T-cell (primary cell): ENCODE data around the gene CCT2. TPM values are rescaled to one million over a fixed set of nuclear protein-coding genes. Genes with fewer than 3 reads are reported as not detected.
A peak's percentile ranks its signal among the peaks of the same experiment; 100 is the strongest.

Source experiments
- ATAC-seq, 4 experiments: fragments of 200-7000 bp in 3 of 4; fragments of 150-1000 bp in 1 of 4; cut with Tn5 transposase; replicated peaks in 1 of 4; 1 replicate in 3 of 4; 2 replicates in 1 of 4; pipeline ENCODE4 v1.10.0; 2021; ENCODE audit warnings: moderate library complexity in 3 of 4, mild to moderate bottlenecking in 2 of 4, moderate number of reproducible peaks in 1 of 4
- CTCF ChIA-PET, 2 donors: fragments of 300-600 bp; sonication (Branson Sonifier 250); formaldehyde crosslinking; loops; one replicate each; lab custom pipeline; 2022; ENCODE audit warnings: antibody characterized with exemption in 2 of 2; lab: Charles Lee
- POLR2A ChIA-PET, 2 donors: fragments of 300-600 bp; sonication (Branson Sonifier 250); formaldehyde crosslinking; loops; one replicate each; lab custom pipeline; 2022; ENCODE audit warnings: antibody characterized with exemption in 2 of 2; lab: Charles Lee
- DNase-seq, 35 experiments: peaks; one replicate each; pipeline versions ENCODE4 v3.0.0 to v3.0.0-alpha.2; 2013 to 2023
- H3K27ac ChIP-seq: one replicate; pipeline ENCODE4 v1.5.1; 2013; ENCODE audit warnings: low read length
- H3K27me3 ChIP-seq, 2 experiments: replicated peaks in 1 of 2; 1 replicate in 1 of 2; 2 replicates in 1 of 2; pipeline versions ENCODE4 v1.6.1 to v1.7.0; 2013; ENCODE audit warnings: low read length in 1 of 2, mixed read lengths in 1 of 2; ENCODE audit not compliant: control insufficient read depth in 2 of 2, insufficient read depth in 2 of 2; ENCODE audit errors: extremely low read depth in 1 of 2
- H3K36me3 ChIP-seq, 2 donors: 1 replicate in 1 of 2; 2 replicates in 1 of 2; pipeline versions ENCODE4 v1.6.1 to v1.7.0; 2013; ENCODE audit warnings: low read length in 1 of 2; ENCODE audit not compliant: control insufficient read depth in 2 of 2, insufficient read depth in 1 of 2; ENCODE audit errors: extremely low read depth in 1 of 2
- H3K4me1 ChIP-seq, 2 experiments: 1 replicate in 1 of 2; 2 replicates in 1 of 2; pipeline versions ENCODE4 v1.6.1 to v1.7.0; 2013; ENCODE audit warnings: low read length in 2 of 2, mixed read lengths in 1 of 2; ENCODE audit not compliant: insufficient read depth in 2 of 2, control insufficient read depth in 1 of 2; ENCODE audit errors: extremely low read depth in 1 of 2
- H3K4me3 ChIP-seq, 2 donors: 1 replicate in 1 of 2; 2 replicates in 1 of 2; pipeline versions ENCODE4 v1.5.1 to v1.7.0; 2013; ENCODE audit warnings: mild to moderate bottlenecking in 2 of 2, low read length in 1 of 2, moderate library complexity in 1 of 2; ENCODE audit not compliant: control insufficient read depth in 1 of 2; ENCODE audit errors: extremely low read depth in 1 of 2
- H3K9me3 ChIP-seq: 2 replicates; pipeline ENCODE4 v1.7.0; 2013
- H3K27ac Mint-ChIP-seq, 2 donors: one replicate each; pipeline ENCODE4 v1.8.0; 2020 to 2021; ENCODE audit warnings: mild to moderate bottlenecking in 2 of 2, mixed read lengths in 2 of 2
- H3K27me3 Mint-ChIP-seq, 2 donors: one replicate each; pipeline ENCODE4 v1.8.0; 2021 to 2022; ENCODE audit warnings: mixed read lengths in 2 of 2
- H3K36me3 Mint-ChIP-seq: one replicate; pipeline ENCODE4 v1.8.0; 2021; ENCODE audit warnings: mixed read lengths
- H3K4me1 Mint-ChIP-seq, 3 donors: one replicate each; pipeline ENCODE4 v1.8.0; 2020 to 2022; ENCODE audit warnings: mixed read lengths in 3 of 3, mild to moderate bottlenecking in 1 of 3
- H3K4me3 Mint-ChIP-seq, 3 donors: one replicate each; pipeline ENCODE4 v1.8.0; 2020 to 2022; ENCODE audit warnings: mild to moderate bottlenecking in 3 of 3, mixed read lengths in 3 of 3, moderate library complexity in 3 of 3
- H3K9me3 Mint-ChIP-seq, 3 donors: one replicate each; pipeline ENCODE4 v1.8.0; 2020 to 2022; ENCODE audit warnings: mixed read lengths in 3 of 3
- WGBS: methylation state at CpG from one replicate; pipeline ENCODE4 v1.1.5; 2013; ENCODE audit warnings: missing lambda C conversion rate; ENCODE audit not compliant: insufficient coverage; 5-methylcytosine and 5-hydroxymethylcytosine counted together
- total RNA-seq, 35 experiments: library from RNA in 6 of 35; stranded (reverse) in 6 of 35; fragments of 120-200 nt in 1 of 35; gene quantifications; one replicate each; pipeline versions ENCODE4 v1.2.1 to v1.2.4 and lab custom pipeline; 2013 to 2026

CCT2 gene
- total RNA-seq (100 to 1,000 TPM; 108 to 183 (median 111) TPM), total RNA-seq (lab: John Stamatoyannopoulos, UW) (107 to 879 (median 165) reads per million in 29 experiments)
- 141 TPM for total RNA-seq (2013)

- Mint-ChIP-seq H3K27ac (peak within 1 kb of the TSS; percentile 88 to 94), H3K4me1 (peaks cover 8 to 21% (median 12%) of the 10 kb centered on the region in 3 donors), H3K4me3 (peak within 1 kb of the TSS; percentile 93 to 100 (median 95)), H3K9me3 (no peaks in the 10 kb centered on the region), H3K36me3 (peaks cover 18% of the 10 kb centered on the region), H3K27me3 (no peaks in the 10 kb centered on the region)
- H3K27ac ChIP-seq: peak within 1 kb of the TSS; percentile 94
- ChIA-PET POLR2A (interaction anchor here in 1 of 2 donors (0.6 to 1.3 kb wide), 2 partner anchors 15 to 105 kb away, joined by 3 to 4 read pairs; no protein-coding TSS in a partner anchor), CTCF (interaction anchor here (0.8 to 1.1 kb wide), 4 partner anchors 13 to 16 kb away, joined by 3 to 4 read pairs (median 3); no protein-coding TSS in a partner anchor)
- no peaks in the 10 kb centered on the region for H3K9me3 ChIP-seq
- H3K27me3 ChIP-seq: no peaks in the 10 kb centered on the region
- WGBS: 0% methylated on average over 61 of the region's 63 CpGs
- peak within 1 kb of the TSS; percentile 99 to 100 for H3K4me3 ChIP-seq
- ATAC-seq (peak; percentile 93 to 95 (median 95)), DNase-seq (peak; percentile 89 to 98 (median 96))
- H3K36me3 ChIP-seq: peaks cover 9 to 34% of the 10 kb centered on the region in 2 donors
- peaks cover 7 to 10% of the 10 kb centered on the region in 2 experiments for H3K4me1 ChIP-seq
Measured at GRCh38 chr12:69585189-69586062, at the start of gene CCT2. Gene CCT2 (plus strand): TSS chr12:69585459. CDS start chr12:69585522, 63 bp downstream.

- Mint-ChIP-seq H3K9me3 (peaks cover 6 to 10% (median 7%) of the 10 kb centered on the region in 3 donors), H3K27ac (no peak overlapping the region), H3K36me3 (peaks cover 36% of the 10 kb centered on the region), H3K27me3 (no peaks in the 10 kb centered on the region), H3K4me3 (no peak overlapping the region), H3K4me1 (peaks cover 1 to 8% (median 5%) of the 10 kb centered on the region in 3 donors)
- H3K4me1 ChIP-seq: no peaks in the 10 kb centered on the region
- ATAC-seq (no peak), DNase-seq (no peak)
- no peak overlapping the region for H3K27ac ChIP-seq
- no CpG with 5 or more reads among the region's 2 CpGs for WGBS
- peaks cover 0 to 4% of the 10 kb centered on the region in 2 donors for H3K36me3 ChIP-seq
- H3K9me3 ChIP-seq: peaks cover 3% of the 10 kb centered on the region
- POLR2A ChIA-PET: no interaction called here
- no peaks in the 10 kb centered on the region for H3K27me3 ChIP-seq
- CTCF ChIA-PET: no interaction called here
- no peak overlapping the region for H3K4me3 ChIP-seq
Measured at GRCh38 chr12:69540987-69541386, 44.3 kb upstream of the CCT2 start.

- no peak for ATAC-seq
- Histone ChIP-seq H3K27me3 (no peaks in the 10 kb centered on the region), H3K36me3 (peaks cover 0 to 4% of the 10 kb centered on the region in 2 donors), H3K4me3 (no peak overlapping the region), H3K27ac (no peak overlapping the region), H3K4me1 (no peaks in the 10 kb centered on the region), H3K9me3 (peaks cover 3% of the 10 kb centered on the region)
- POLR2A ChIA-PET: interaction anchor here in 1 of 2 donors (0.6 kb wide), 1 partner anchor 155 kb away, joined by 7 read pairs; no protein-coding TSS in a partner anchor
- no CpG with 5 or more reads among the region's 1 CpG for WGBS
- Mint-ChIP-seq H3K9me3 (peaks cover 6 to 10% (median 7%) of the 10 kb centered on the region in 3 donors), H3K4me1 (peaks cover 0 to 7% (median 0%) of the 10 kb centered on the region in 3 donors), H3K27me3 (no peaks in the 10 kb centered on the region), H3K4me3 (no peak overlapping the region), H3K27ac (no peak overlapping the region), H3K36me3 (peaks cover 22% of the 10 kb centered on the region)
- CTCF ChIA-PET: no interaction called here
- DNase-seq: no peak
Measured at GRCh38 chr12:69544087-69544486, 41.2 kb upstream of the CCT2 start.

- CTCF ChIA-PET: no interaction called here
- H3K27me3 Mint-ChIP-seq: no peaks in the 10 kb centered on the region
- Histone ChIP-seq H3K9me3 (peaks cover 3% of the 10 kb centered on the region), H3K27ac (no peak overlapping the region), H3K4me3 (no peak overlapping the region), H3K36me3 (peaks cover 0 to 4% of the 10 kb centered on the region in 2 donors), H3K4me1 (no peaks in the 10 kb centered on the region), H3K27me3 (no peaks in the 10 kb centered on the region)
- WGBS: no CpG with 5 or more reads among the region's 1 CpG
- ATAC-seq (no peak), DNase-seq (no peak)
- H3K4me3 Mint-ChIP-seq: no peak overlapping the region
- peaks cover 6 to 10% (median 7%) of the 10 kb centered on the region in 3 donors for H3K9me3 Mint-ChIP-seq
- H3K36me3 Mint-ChIP-seq: peaks cover 19% of the 10 kb centered on the region
- H3K4me1 Mint-ChIP-seq: peaks cover 0 to 7% (median 0%) of the 10 kb centered on the region in 3 donors
- H3K27ac Mint-ChIP-seq: no peak overlapping the region
- POLR2A ChIA-PET: no interaction called here
Measured at GRCh38 chr12:69545081-69545480, 40.2 kb upstream of the CCT2 start.

- peaks cover 23% of the 10 kb centered on the region for H3K36me3 Mint-ChIP-seq
- no peaks in the 10 kb centered on the region for H3K4me1 ChIP-seq
- WGBS: 79% methylated on average over 2 of the region's 7 CpGs
- DNase-seq (no peak), ATAC-seq (no peak)
- POLR2A ChIA-PET: no interaction called here
- no peaks in the 10 kb centered on the region for H3K27me3 ChIP-seq
- H3K9me3 ChIP-seq: peaks cover 3% of the 10 kb centered on the region
- no peaks in the 10 kb centered on the region for H3K36me3 ChIP-seq
- no peaks in the 10 kb centered on the region for H3K27me3 Mint-ChIP-seq
- H3K27ac Mint-ChIP-seq: no peak overlapping the region
- H3K4me3 Mint-ChIP-seq: no peak overlapping the region
- peaks cover 0 to 7% (median 0%) of the 10 kb centered on the region in 3 donors for H3K4me1 Mint-ChIP-seq
- H3K4me3 ChIP-seq: no peak overlapping the region
- H3K27ac ChIP-seq: no peak overlapping the region
- CTCF ChIA-PET: no interaction called here
- peaks cover 6 to 10% (median 7%) of the 10 kb centered on the region in 3 donors for H3K9me3 Mint-ChIP-seq
Measured at GRCh38 chr12:69546693-69547438, 38.4 kb upstream of the CCT2 start.

GRCh38 chr12:69548687-69549086 is 36.6 kb upstream of the CCT2 start:
- peaks cover 0 to 7% (median 0%) of the 10 kb centered on the region in 3 donors for H3K4me1 Mint-ChIP-seq
- H3K36me3 Mint-ChIP-seq: peaks cover 16% of the 10 kb centered on the region
- no peak for ATAC-seq
- H3K27ac ChIP-seq: no peak overlapping the region
- no peaks in the 10 kb centered on the region for H3K27me3 Mint-ChIP-seq
- H3K4me3 ChIP-seq: no peak overlapping the region
- H3K27me3 ChIP-seq: no peaks in the 10 kb centered on the region
- DNase-seq: no peak
- POLR2A ChIA-PET: no interaction called here
- H3K9me3 ChIP-seq: no peaks in the 10 kb centered on the region
- H3K4me3 Mint-ChIP-seq: no peak overlapping the region
- no peaks in the 10 kb centered on the region for H3K4me1 ChIP-seq
- no peaks in the 10 kb centered on the region for H3K36me3 ChIP-seq
- peaks cover under 1 to 4% (median 1%) of the 10 kb centered on the region in 3 donors for H3K9me3 Mint-ChIP-seq
- peak overlapping the region in 1 of 2 donors; percentile 28 for H3K27ac Mint-ChIP-seq
- CTCF ChIA-PET: interaction anchor here in 1 of 2 donors (0.6 to 0.9 kb wide), 2 partner anchors 192 to 260 kb away, joined by 3 read pairs; no protein-coding TSS in a partner anchor
